22Rv1 (cell line): Measurements from ENCODE around the gene CFAP45.

Experiments
- ZFX ChIP-seq: fragments of 450-650 bp; IDR thresholded peaks from 2 replicates; pipeline ENCODE4 v1.6.1; 2017; ENCODE audit warnings: antibody characterized with exemption, borderline replicate concordance
- TF ChIP-seq, protein P1 (sequence below): fragments of 450-650 bp; IDR thresholded peaks from 2 replicates; pipeline ENCODE4 v1.5.1; 2017; ENCODE audit warnings: mild to moderate bottlenecking

DNA sequence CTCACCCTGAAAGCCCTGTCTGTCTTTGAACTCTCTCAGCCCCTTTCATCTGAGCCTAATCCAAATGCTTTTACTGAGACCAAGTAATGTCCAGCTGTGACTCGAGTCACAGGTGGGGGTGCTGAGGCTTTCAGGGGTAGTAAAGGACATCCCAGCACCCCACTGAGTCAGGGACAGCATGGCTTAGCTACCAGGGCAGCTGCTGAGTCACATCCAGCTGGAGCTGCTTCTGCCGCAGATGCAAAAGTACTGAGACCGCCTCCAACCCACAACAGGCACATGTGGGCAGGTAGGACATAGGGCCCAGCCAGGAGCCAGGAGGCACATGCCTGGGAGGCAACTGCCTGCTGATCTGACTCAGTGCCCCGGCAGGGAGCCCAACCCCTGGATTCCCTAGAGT lies 30.8 kb downstream of the CFAP45 start:
- TF ChIP-seq, protein P1, sequence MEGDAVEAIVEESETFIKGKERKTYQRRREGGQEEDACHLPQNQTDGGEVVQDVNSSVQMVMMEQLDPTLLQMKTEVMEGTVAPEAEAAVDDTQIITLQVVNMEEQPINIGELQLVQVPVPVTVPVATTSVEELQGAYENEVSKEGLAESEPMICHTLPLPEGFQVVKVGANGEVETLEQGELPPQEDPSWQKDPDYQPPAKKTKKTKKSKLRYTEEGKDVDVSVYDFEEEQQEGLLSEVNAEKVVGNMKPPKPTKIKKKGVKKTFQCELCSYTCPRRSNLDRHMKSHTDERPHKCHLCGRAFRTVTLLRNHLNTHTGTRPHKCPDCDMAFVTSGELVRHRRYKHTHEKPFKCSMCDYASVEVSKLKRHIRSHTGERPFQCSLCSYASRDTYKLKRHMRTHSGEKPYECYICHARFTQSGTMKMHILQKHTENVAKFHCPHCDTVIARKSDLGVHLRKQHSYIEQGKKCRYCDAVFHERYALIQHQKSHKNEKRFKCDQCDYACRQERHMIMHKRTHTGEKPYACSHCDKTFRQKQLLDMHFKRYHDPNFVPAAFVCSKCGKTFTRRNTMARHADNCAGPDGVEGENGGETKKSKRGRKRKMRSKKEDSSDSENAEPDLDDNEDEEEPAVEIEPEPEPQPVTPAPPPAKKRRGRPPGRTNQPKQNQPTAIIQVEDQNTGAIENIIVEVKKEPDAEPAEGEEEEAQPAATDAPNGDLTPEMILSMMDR, result no peak
- no peak for TF ChIP-seq ZFX
